HG02870 (cell line): ENCODE measurements around the gene TMPRSS11E.
"Not testable (repeated sequence)": the region's sequence is repeated elsewhere in the genome, so short reads cannot be mapped to it uniquely, and the experiment has no call there.

Experiments used
- ATAC-seq: cut with Tn5 transposase; IDR thresholded peaks from one replicate; pipeline ENCODE4 v1.9.1; 2021; ENCODE audit warnings: mild to moderate bottlenecking, moderate library complexity; ENCODE audit not compliant: unreplicated experiment

TMPRSS11E gene

GRCh38 chr4:68447201-68447600 is at the start of gene TMPRSS11E:
TSS of gene TMPRSS11E (plus strand) at chr4:68447463. CDS start at chr4:68447513, 50 bp downstream.
- no peak for ATAC-seq

GRCh38 chr4:68399306-68399705 is 48.0 kb upstream of the TMPRSS11E start:
- ATAC-seq: no peak

- ATAC-seq: no peak
These were observed 46.0 kb upstream of the TMPRSS11E start for GRCh38 chr4:68401231-68401630.

GRCh38 chr4:68404153-68404552 is 43.1 kb upstream of the TMPRSS11E start:
- no peak for ATAC-seq

GRCh38 chr4:68405718-68406478 is 41.4 kb upstream of the TMPRSS11E start:
- not testable (repeated sequence) for ATAC-seq

- no peak for ATAC-seq
These were observed 40.8 kb upstream of the TMPRSS11E start for GRCh38 chr4:68406479-68406859.

- ATAC-seq: not testable (repeated sequence)
These were observed 40.0 kb upstream of the TMPRSS11E start for GRCh38 chr4:68407015-68407867.

- no peak for ATAC-seq
These were observed 39.4 kb upstream of the TMPRSS11E start for GRCh38 chr4:68407868-68408190.

GRCh38 chr4:68410149-68410548 is 37.1 kb upstream of the TMPRSS11E start:
- no peak for ATAC-seq

- no peak for ATAC-seq
These were observed 36.6 kb upstream of the TMPRSS11E start for GRCh38 chr4:68410643-68411042.

GRCh38 chr4:68412031-68412430 is 35.2 kb upstream of the TMPRSS11E start:
- ATAC-seq: not testable (repeated sequence)

GRCh38 chr4:68416591-68416990 is 30.7 kb upstream of the TMPRSS11E start:
- no peak for ATAC-seq

GRCh38 chr4:68426516-68426915 is 20.7 kb upstream of the TMPRSS11E start:
- ATAC-seq: no peak

GRCh38 chr4:68430337-68430736 is 16.9 kb upstream of the TMPRSS11E start:
- no peak for ATAC-seq

- no peak for ATAC-seq
These were observed 14.9 kb upstream of the TMPRSS11E start for GRCh38 chr4:68432320-68432719.

- ATAC-seq: no peak
These were observed 13.7 kb upstream of the TMPRSS11E start for GRCh38 chr4:68433582-68433981.

- ATAC-seq: no peak
These were observed 13.0 kb upstream of the TMPRSS11E start for GRCh38 chr4:68434277-68434676.

GRCh38 chr4:68434836-68435235 is 12.4 kb upstream of the TMPRSS11E start:
- no peak for ATAC-seq

- ATAC-seq: no peak
These were observed 2.2 kb upstream of the TMPRSS11E start for GRCh38 chr4:68445111-68445510.

GRCh38 chr4:68451246-68452211 is 4.3 kb downstream of the TMPRSS11E start:
- peak; percentile 76 for ATAC-seq

GRCh38 chr4:68460085-68460484 is 12.8 kb downstream of the TMPRSS11E start:
- ATAC-seq: no peak
